ENCODE results near the gene FBLN1. TPM values are rescaled to one million over a fixed set of nuclear protein-coding genes. Genes with fewer than 3 reads are reported as not detected.
"Not testable (repeated sequence)": the region's sequence is repeated elsewhere in the genome, so short reads cannot be mapped to it uniquely, and the experiment has no call there.

Gene FBLN1
- total RNA-seq, 1 experiment from 2014 or later = 28.6 TPM

DNA sequence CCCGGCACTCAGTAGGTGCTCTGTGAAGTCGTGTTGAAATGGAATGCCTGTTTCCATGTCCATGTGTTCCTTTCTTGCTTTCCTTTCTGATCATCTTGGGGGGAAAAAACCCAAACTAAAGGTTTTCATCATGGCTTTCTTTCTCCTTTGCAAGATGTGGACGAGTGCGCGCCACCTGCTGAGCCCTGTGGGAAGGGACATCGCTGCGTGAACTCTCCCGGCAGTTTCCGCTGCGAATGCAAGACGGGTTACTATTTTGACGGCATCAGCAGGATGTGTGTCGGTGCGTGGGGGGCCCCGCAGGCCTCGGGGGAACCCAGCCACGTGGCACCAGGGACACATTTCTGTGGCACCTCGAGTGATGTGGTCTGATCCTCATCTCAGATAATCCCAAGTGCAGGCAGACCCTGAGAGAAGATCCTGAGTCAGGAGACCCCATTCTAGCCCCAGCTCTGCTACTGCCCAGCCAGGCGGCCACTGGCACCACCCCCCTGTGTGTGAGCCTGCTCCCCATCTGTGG, 39.4 kb downstream of the FBLN1 start:
- no peak for DNase-seq
- Mint-ChIP-seq H3K27ac (ENCODE audit: unreplicated experiment) (no peak overlapping the region), H3K27me3 (ENCODE audit: unreplicated experiment) (no peaks in the 10 kb centered on the region), H3K4me1 (ENCODE audit: low read depth, unreplicated experiment) (no peaks in the 10 kb centered on the region), H3K36me3 (ENCODE audit: insufficient read depth, unreplicated experiment) (peaks cover 3% of the 10 kb centered on the region), H3K9me3 (ENCODE audit: low read depth, unreplicated experiment) (no peaks in the 10 kb centered on the region), H3K4me3 (ENCODE audit: low read depth, unreplicated experiment) (no peak overlapping the region)
- CTCF ChIA-PET = no interaction called here
- BruUV-seq (replicated peaks) = no TSS peak
- TF ChIP-seq, protein P1, sequence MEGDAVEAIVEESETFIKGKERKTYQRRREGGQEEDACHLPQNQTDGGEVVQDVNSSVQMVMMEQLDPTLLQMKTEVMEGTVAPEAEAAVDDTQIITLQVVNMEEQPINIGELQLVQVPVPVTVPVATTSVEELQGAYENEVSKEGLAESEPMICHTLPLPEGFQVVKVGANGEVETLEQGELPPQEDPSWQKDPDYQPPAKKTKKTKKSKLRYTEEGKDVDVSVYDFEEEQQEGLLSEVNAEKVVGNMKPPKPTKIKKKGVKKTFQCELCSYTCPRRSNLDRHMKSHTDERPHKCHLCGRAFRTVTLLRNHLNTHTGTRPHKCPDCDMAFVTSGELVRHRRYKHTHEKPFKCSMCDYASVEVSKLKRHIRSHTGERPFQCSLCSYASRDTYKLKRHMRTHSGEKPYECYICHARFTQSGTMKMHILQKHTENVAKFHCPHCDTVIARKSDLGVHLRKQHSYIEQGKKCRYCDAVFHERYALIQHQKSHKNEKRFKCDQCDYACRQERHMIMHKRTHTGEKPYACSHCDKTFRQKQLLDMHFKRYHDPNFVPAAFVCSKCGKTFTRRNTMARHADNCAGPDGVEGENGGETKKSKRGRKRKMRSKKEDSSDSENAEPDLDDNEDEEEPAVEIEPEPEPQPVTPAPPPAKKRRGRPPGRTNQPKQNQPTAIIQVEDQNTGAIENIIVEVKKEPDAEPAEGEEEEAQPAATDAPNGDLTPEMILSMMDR (IDR thresholded peaks at IDR 0.05; ENCODE audit: unreplicated experiment) = no peak
- intact Hi-C loops (cut with micrococcal nuclease; ENCODE audit: unreplicated experiment) = no loop called here

DNA sequence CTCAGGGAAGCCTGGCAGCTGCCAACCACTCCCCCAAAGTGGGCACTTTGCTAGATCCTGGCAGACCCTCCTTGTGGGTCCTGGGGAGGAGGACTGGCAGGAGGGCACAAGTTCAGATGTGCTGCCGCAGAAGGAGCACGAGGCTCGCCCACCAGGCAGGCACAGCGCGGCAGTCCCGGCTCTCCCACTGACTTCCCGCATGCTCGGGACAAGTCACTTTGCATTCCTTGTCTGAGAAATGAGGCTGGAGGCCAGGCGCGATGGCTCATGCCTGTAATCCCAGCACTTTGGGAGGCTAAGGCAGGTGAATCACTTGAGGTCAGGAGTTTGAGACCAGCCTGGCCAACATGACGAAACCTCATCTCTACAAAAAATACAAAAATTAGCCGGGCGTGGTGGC, 40.1 kb downstream of the FBLN1 start:
- H3K9me3 Mint-ChIP-seq (ENCODE audit: low read depth, unreplicated experiment); H3K4me1 Mint-ChIP-seq (ENCODE audit: low read depth, unreplicated experiment); H3K27me3 Mint-ChIP-seq (ENCODE audit: unreplicated experiment); CTCF ChIA-PET; BruUV-seq (replicated peaks); H3K36me3 Mint-ChIP-seq (ENCODE audit: insufficient read depth, unreplicated experiment); intact Hi-C loops (cut with micrococcal nuclease; ENCODE audit: unreplicated experiment); DNase-seq; H3K4me3 Mint-ChIP-seq (ENCODE audit: low read depth, unreplicated experiment); H3K27ac Mint-ChIP-seq (ENCODE audit: unreplicated experiment): not testable (repeated sequence)

DNA sequence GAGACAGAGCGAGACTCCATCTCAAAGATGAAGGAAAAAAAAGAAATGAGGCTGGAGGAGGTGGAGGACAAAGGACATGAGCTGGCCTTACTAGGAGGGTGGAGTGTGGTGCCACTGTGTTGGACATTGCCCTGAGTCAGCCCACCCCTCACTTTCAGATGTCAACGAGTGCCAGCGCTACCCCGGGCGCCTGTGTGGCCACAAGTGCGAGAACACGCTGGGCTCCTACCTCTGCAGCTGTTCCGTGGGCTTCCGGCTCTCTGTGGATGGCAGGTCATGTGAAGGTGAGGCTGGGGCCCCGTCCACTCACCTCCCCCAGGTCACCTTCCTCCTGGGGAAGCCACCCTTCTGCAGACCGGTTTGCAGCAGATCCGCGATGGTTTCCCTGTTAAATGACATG, 40.6 kb downstream of the FBLN1 start:
- intact Hi-C loops (cut with micrococcal nuclease; ENCODE audit: unreplicated experiment) = no loop called here
- BruUV-seq (replicated peaks) = no TSS peak
- H3K36me3 Mint-ChIP-seq (ENCODE audit: insufficient read depth, unreplicated experiment) = peaks cover 3% of the 10 kb centered on the region
- H3K27me3 Mint-ChIP-seq (ENCODE audit: unreplicated experiment) = no peaks in the 10 kb centered on the region
- H3K27ac Mint-ChIP-seq (ENCODE audit: unreplicated experiment) = no peak overlapping the region
- TF ChIP-seq, protein P1 (IDR thresholded peaks at IDR 0.05; ENCODE audit: unreplicated experiment) = no peak
- no peaks in the 10 kb centered on the region for H3K4me1 Mint-ChIP-seq (ENCODE audit: low read depth, unreplicated experiment)
- H3K4me3 Mint-ChIP-seq (ENCODE audit: low read depth, unreplicated experiment) = no peak overlapping the region
- H3K9me3 Mint-ChIP-seq (ENCODE audit: low read depth, unreplicated experiment) = no peaks in the 10 kb centered on the region
- CTCF ChIA-PET = no interaction called here
- no peak for DNase-seq

DNA sequence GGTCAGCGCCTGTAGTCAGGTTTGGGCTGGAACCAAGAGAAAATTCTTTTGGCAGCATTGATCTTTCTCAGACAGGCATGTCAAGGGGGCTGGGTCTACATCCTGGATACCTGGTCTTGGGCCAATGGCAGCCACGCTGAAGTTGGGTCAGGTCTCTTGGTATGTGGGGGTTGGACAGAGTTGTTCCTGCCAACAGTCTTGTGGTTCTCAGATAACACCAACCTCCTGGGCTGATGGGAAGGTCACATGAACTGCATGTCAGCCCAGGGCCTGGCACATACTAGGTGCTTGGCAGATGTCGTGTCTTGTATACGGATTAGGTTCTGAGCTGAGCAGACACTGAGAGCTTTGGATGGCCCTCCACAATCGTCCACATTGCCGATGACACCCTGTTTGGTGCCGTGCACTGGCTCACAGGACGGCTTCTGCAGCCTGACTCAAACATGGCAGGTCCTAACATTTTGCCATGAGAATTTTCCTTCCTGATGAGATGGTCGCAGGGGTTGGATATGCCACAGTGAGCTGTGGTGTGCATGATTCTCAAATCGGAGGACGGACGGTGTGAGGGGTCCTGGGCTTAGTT, 42.0 kb downstream of the FBLN1 start:
- Mint-ChIP-seq H3K36me3 (ENCODE audit: insufficient read depth, unreplicated experiment) (peaks cover 3% of the 10 kb centered on the region), H3K4me3 (ENCODE audit: low read depth, unreplicated experiment) (no peak overlapping the region), H3K9me3 (ENCODE audit: low read depth, unreplicated experiment) (no peaks in the 10 kb centered on the region), H3K4me1 (ENCODE audit: low read depth, unreplicated experiment) (peaks cover 10% of the 10 kb centered on the region), H3K27me3 (ENCODE audit: unreplicated experiment) (no peaks in the 10 kb centered on the region), H3K27ac (ENCODE audit: unreplicated experiment) (no peak overlapping the region)
- intact Hi-C loops (cut with micrococcal nuclease; ENCODE audit: unreplicated experiment) = no loop called here
- CTCF ChIA-PET = no interaction called here
- no peak for DNase-seq
- TF ChIP-seq, protein P1 (IDR thresholded peaks at IDR 0.05; ENCODE audit: unreplicated experiment) = no peak
- BruUV-seq (replicated peaks) = no TSS peak

DNA sequence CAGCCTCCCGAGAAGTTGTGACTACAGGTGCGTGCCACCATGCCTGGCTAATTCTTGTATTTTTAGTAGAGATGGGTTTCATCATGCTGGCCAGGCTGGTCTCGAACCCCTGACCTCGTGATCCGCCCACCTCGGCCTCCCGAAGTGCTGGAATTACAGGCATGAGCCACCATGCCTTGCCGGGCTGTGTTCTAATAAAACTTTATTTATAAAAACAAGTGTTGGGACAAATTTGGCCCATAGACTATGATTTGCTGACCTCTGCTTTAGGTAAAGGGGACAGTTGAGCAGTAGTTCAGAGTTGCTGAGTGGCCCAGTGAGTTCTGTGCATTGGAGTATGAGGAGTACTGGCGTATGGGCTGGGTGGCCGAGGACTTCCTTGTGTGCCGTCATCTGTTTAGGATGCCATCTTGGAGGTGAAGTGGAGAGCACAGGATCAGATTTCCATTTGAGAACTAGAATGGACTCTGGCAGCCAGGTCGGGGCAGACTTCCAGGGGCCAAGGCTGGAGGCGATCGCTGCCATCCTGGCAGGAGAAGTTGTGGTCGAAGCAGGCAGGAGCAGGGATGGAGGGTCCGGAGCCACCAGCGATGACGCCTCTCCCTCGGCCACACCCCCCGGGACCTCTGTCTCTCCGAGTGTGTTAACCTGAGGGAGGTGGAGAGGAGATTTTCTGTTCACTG, 43.8 kb downstream of the FBLN1 start:
- TF ChIP-seq, protein P1 (IDR thresholded peaks at IDR 0.05; ENCODE audit: unreplicated experiment) = no peak
- Mint-ChIP-seq H3K36me3 (ENCODE audit: insufficient read depth, unreplicated experiment) (peaks cover 3% of the 10 kb centered on the region), H3K4me3 (ENCODE audit: low read depth, unreplicated experiment) (no peak overlapping the region), H3K9me3 (ENCODE audit: low read depth, unreplicated experiment) (no peaks in the 10 kb centered on the region), H3K27ac (ENCODE audit: unreplicated experiment) (no peak overlapping the region), H3K27me3 (ENCODE audit: unreplicated experiment) (no peaks in the 10 kb centered on the region), H3K4me1 (ENCODE audit: low read depth, unreplicated experiment) (peaks cover 14% of the 10 kb centered on the region)
- BruUV-seq (replicated peaks) = no TSS peak
- intact Hi-C loops (cut with micrococcal nuclease; ENCODE audit: unreplicated experiment) = no loop called here
- CTCF ChIA-PET = interaction anchor here (0.7 kb wide), 1 partner anchor 16 kb away, joined by 5 read pairs; no protein-coding TSS in a partner anchor
- DNase-seq = no peak
